ENCODE data around the gene PUS7L. TPM values are rescaled to one million over a fixed set of nuclear protein-coding genes. Genes with fewer than 3 reads are reported as not detected.
"Not testable (repeated sequence)": the region's sequence is repeated elsewhere in the genome, so short reads cannot be mapped to it uniquely, and the experiment has no call there.

The PUS7L gene
- total RNA-seq, 1 experiment from 2014 or later, result 10.2 TPM

DNA sequence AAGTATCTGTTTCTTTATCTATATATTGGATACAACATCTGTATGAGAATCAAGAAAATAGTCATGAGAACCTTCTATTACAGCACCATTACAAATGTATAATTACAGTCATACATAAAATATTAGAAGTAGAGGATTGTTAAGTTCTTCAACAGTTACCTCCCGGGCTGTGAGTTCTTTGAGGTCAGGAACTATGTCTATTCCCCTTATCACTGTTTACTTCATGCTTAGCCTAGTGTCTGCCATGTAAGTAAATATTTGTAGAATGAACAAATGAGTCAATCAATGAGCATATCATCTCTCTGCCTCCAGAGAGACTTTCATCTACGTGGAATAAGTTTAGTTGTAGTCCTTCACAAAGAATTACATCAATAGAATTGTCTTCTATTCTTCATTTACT, 47.2 kb downstream of the PUS7L start:
- H3K4me1 Mint-ChIP-seq (ENCODE audit: low read depth, unreplicated experiment), result no peaks in the 10 kb centered on the region
- intact Hi-C loops (cut with micrococcal nuclease; ENCODE audit: unreplicated experiment), result no loop called here
- peaks cover 2% of the 10 kb centered on the region for H3K9me3 Mint-ChIP-seq (ENCODE audit: low read depth, unreplicated experiment)
- no peaks in the 10 kb centered on the region for H3K36me3 Mint-ChIP-seq (ENCODE audit: insufficient read depth, unreplicated experiment)
- TF ChIP-seq, protein P1, sequence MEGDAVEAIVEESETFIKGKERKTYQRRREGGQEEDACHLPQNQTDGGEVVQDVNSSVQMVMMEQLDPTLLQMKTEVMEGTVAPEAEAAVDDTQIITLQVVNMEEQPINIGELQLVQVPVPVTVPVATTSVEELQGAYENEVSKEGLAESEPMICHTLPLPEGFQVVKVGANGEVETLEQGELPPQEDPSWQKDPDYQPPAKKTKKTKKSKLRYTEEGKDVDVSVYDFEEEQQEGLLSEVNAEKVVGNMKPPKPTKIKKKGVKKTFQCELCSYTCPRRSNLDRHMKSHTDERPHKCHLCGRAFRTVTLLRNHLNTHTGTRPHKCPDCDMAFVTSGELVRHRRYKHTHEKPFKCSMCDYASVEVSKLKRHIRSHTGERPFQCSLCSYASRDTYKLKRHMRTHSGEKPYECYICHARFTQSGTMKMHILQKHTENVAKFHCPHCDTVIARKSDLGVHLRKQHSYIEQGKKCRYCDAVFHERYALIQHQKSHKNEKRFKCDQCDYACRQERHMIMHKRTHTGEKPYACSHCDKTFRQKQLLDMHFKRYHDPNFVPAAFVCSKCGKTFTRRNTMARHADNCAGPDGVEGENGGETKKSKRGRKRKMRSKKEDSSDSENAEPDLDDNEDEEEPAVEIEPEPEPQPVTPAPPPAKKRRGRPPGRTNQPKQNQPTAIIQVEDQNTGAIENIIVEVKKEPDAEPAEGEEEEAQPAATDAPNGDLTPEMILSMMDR (IDR thresholded peaks at IDR 0.05; ENCODE audit: unreplicated experiment), result no peak
- BruUV-seq (replicated peaks), result no TSS peak
- no peak for DNase-seq
- no peak overlapping the region for H3K4me3 Mint-ChIP-seq (ENCODE audit: low read depth, unreplicated experiment)
- peaks cover 16% of the 10 kb centered on the region for H3K27me3 Mint-ChIP-seq (ENCODE audit: unreplicated experiment)
- H3K27ac Mint-ChIP-seq (ENCODE audit: unreplicated experiment), result no peak overlapping the region
- CTCF ChIA-PET, result no interaction called here

DNA sequence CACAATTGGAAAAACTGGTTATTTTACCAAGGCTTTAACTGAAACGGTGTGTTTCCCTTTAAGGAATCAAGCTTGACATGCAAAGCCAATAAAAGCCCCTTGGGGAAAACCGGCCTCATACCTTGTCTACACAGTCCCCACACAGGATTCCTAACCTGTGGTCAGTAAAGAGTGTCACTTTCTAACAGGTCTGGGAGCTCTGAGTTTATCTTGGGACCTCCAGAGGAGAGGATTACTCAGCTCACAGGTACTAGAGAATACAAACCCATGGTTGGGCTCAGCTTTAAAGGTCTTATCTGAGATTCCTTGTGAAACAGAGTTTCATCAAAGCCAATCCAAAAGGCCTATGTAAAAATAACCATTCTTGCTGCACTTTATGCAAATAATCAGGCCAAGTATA, 54.8 kb downstream of the PUS7L start:
- intact Hi-C loops (cut with micrococcal nuclease; ENCODE audit: unreplicated experiment); H3K4me3 Mint-ChIP-seq (ENCODE audit: low read depth, unreplicated experiment); H3K27ac Mint-ChIP-seq (ENCODE audit: unreplicated experiment); BruUV-seq (replicated peaks); CTCF ChIA-PET; H3K36me3 Mint-ChIP-seq (ENCODE audit: insufficient read depth, unreplicated experiment); DNase-seq; H3K9me3 Mint-ChIP-seq (ENCODE audit: low read depth, unreplicated experiment); H3K4me1 Mint-ChIP-seq (ENCODE audit: low read depth, unreplicated experiment): not testable (repeated sequence)
- H3K27me3 Mint-ChIP-seq (ENCODE audit: unreplicated experiment), result peaks cover 15% of the 10 kb centered on the region

DNA sequence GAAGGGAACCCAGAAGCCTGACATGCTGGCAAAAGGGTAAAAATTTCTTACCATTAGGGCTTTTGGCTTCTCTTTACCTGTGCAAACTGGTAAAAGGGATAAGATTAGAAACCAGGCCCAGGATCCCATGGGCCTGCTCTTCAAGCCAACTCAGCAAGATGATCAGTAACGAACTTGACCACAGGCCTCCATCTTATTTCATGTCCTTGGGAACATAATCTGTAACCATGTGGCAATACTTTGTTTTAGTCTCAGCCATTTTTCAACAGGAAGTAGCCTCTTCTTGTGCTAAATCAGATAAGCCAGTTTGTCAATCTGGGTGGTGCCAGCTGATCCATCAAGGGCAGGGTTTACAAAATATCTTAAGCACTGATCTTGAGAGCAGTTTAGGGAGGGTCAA, 57.4 kb downstream of the PUS7L start:
- H3K9me3 Mint-ChIP-seq (ENCODE audit: low read depth, unreplicated experiment); H3K27ac Mint-ChIP-seq (ENCODE audit: unreplicated experiment); CTCF ChIA-PET; H3K4me1 Mint-ChIP-seq (ENCODE audit: low read depth, unreplicated experiment); DNase-seq; H3K27me3 Mint-ChIP-seq (ENCODE audit: unreplicated experiment); H3K36me3 Mint-ChIP-seq (ENCODE audit: insufficient read depth, unreplicated experiment); H3K4me3 Mint-ChIP-seq (ENCODE audit: low read depth, unreplicated experiment); intact Hi-C loops (cut with micrococcal nuclease; ENCODE audit: unreplicated experiment); BruUV-seq (replicated peaks): not testable (repeated sequence)

DNA sequence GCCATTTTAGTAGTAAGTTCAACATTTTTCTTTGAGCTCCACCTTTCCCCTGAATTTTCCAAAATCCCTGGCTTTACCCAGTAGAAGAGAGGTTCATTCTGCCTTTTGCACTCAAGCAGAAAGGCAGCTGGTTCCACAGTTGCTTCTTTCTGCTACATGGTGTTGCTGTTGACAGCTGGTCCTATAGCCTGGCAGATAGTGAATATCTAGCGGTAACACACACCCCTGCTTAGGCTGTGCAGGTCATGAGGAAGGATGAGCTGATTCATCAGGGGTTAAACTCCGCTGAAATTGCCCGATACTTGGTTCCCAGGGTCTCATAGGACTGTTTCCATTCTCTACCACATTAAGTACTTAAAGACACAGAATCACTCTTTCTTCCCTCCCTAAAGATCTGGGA, 62.4 kb downstream of the PUS7L start:
- Mint-ChIP-seq H3K36me3 (ENCODE audit: insufficient read depth, unreplicated experiment) (no peaks in the 10 kb centered on the region), H3K4me3 (ENCODE audit: low read depth, unreplicated experiment) (no peak overlapping the region), H3K27ac (ENCODE audit: unreplicated experiment) (no peak overlapping the region), H3K9me3 (ENCODE audit: low read depth, unreplicated experiment) (no peaks in the 10 kb centered on the region), H3K4me1 (ENCODE audit: low read depth, unreplicated experiment) (no peaks in the 10 kb centered on the region), H3K27me3 (ENCODE audit: unreplicated experiment) (no peaks in the 10 kb centered on the region)
- no TSS peak for BruUV-seq (replicated peaks)
- TF ChIP-seq, protein P1 (IDR thresholded peaks at IDR 0.05; ENCODE audit: unreplicated experiment), result no peak
- intact Hi-C loops (cut with micrococcal nuclease; ENCODE audit: unreplicated experiment), result no loop called here
- CTCF ChIA-PET, result no interaction called here
- no peak for DNase-seq

DNA sequence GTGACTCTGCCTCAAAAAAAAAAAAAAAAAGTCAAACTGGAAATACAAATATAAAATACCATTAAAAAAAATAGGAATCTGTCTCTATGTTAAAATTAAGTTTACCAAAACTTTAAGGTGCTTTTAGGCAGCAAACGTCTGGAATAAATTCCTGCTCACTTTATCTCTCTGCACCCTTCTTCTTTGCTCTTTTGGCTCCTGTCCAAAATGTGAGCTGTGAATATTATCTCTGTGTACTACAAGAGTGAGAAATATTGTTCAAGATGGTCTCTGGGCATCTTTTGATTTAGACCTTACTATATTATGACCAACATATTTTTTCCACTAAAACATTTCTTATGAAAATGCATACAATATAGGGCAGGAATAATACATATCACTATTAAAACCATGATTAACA, 63.7 kb downstream of the PUS7L start:
- H3K27me3 Mint-ChIP-seq (ENCODE audit: unreplicated experiment), result no peaks in the 10 kb centered on the region
- no peaks in the 10 kb centered on the region for H3K4me1 Mint-ChIP-seq (ENCODE audit: low read depth, unreplicated experiment)
- no TSS peak for BruUV-seq (replicated peaks)
- H3K36me3 Mint-ChIP-seq (ENCODE audit: insufficient read depth, unreplicated experiment), result no peaks in the 10 kb centered on the region
- H3K27ac Mint-ChIP-seq (ENCODE audit: unreplicated experiment), result no peak overlapping the region
- TF ChIP-seq, protein P1 (IDR thresholded peaks at IDR 0.05; ENCODE audit: unreplicated experiment), result no peak
- CTCF ChIA-PET, result no interaction called here
- no peaks in the 10 kb centered on the region for H3K9me3 Mint-ChIP-seq (ENCODE audit: low read depth, unreplicated experiment)
- intact Hi-C loops (cut with micrococcal nuclease; ENCODE audit: unreplicated experiment), result no loop called here
- no peak overlapping the region for H3K4me3 Mint-ChIP-seq (ENCODE audit: low read depth, unreplicated experiment)
- DNase-seq, result no peak
